ENCODE results near the gene AMTN.

AMTN gene

DNA sequence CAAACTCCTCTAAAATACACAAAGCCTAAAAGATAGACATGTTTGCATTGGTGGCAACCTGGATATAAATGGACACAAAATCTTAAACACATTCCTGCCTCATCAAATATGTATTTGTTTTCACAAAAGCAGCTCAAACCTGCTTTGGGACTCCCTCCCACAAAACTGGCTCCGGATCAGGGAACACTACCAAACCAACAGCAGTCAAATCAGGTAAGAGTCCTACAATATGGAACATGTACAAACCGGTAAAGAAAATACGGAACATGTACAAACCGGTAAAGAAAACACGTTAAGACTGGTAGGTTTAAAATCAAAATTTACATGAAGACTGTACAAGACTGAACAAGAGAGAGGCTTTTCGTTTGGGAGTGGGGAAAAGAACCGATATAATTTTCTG lies 4.3 kb downstream of the AMTN start:
- H2BK120ac ChIP-seq (ENCODE audit: low read depth, low read length), result no peak overlapping the region
- H3K18ac ChIP-seq (ENCODE audit: low read depth in 1 of 2, low read length in 2 of 2), result no peak overlapping the region
- WGBS, result 85% methylated on average over 6 of the region's 7 CpGs
- H4K8ac ChIP-seq (ENCODE audit: low read length), result no peak overlapping the region
- no peak overlapping the region for H2BK15ac ChIP-seq (ENCODE audit: low read depth, poor library complexity, severe bottlenecking)
- no peak overlapping the region for H2AK5ac ChIP-seq (ENCODE audit: low read length, severe bottlenecking)
- H3K4me2 ChIP-seq (ENCODE audit: low read length, poor library complexity, severe bottlenecking), result no peak overlapping the region
- no peaks in the 10 kb centered on the region for H3K36me3 ChIP-seq (ENCODE audit: control insufficient read depth in 1 of 2, insufficient read depth in 2 of 2, low read depth in 1 of 2, low read length in 2 of 2)
- H2BK5ac ChIP-seq (ENCODE audit: low read depth, low read length, poor library complexity, severe bottlenecking), result no peak overlapping the region
- no peak overlapping the region for H3K9ac ChIP-seq (ENCODE audit: low read length)
- H3K23ac ChIP-seq (ENCODE audit: low read length in 2 of 2), result no peak overlapping the region
- H3K27ac ChIP-seq (ENCODE audit: low read length, poor library complexity, severe bottlenecking), result no peak overlapping the region
- H3K4me1 ChIP-seq (ENCODE audit: control insufficient read depth, insufficient read depth, low read depth, low read length), result no peaks in the 10 kb centered on the region
- H2AFZ ChIP-seq (ENCODE audit: low read depth, low read length), result no peak overlapping the region
- H3K14ac ChIP-seq (ENCODE audit: low read length in 2 of 2), result no peak overlapping the region
- H3K4me3 ChIP-seq (ENCODE audit: insufficient read depth in 1 of 2, low read depth in 1 of 2, low read length in 2 of 2), result no peak overlapping the region
- no peak overlapping the region for H3K4ac ChIP-seq (ENCODE audit: low read depth in 1 of 2, low read length in 2 of 2)
- no peak for DNase-seq
- H3K79me1 ChIP-seq (replicated peaks; ENCODE audit: low read length, poor library complexity, severe bottlenecking), result no peaks in the 10 kb centered on the region
- H3K27me3 ChIP-seq (ENCODE audit: control insufficient read depth in 1 of 2, insufficient read depth in 1 of 2, low read length in 2 of 2), result no peaks in the 10 kb centered on the region
- H4K91ac ChIP-seq (ENCODE audit: low read length), result no peak overlapping the region
- no peak overlapping the region for H2BK12ac ChIP-seq (ENCODE audit: low read length in 2 of 2)
- H3K9me3 ChIP-seq (ENCODE audit: control insufficient read depth, low read length), result no peaks in the 10 kb centered on the region

DNA sequence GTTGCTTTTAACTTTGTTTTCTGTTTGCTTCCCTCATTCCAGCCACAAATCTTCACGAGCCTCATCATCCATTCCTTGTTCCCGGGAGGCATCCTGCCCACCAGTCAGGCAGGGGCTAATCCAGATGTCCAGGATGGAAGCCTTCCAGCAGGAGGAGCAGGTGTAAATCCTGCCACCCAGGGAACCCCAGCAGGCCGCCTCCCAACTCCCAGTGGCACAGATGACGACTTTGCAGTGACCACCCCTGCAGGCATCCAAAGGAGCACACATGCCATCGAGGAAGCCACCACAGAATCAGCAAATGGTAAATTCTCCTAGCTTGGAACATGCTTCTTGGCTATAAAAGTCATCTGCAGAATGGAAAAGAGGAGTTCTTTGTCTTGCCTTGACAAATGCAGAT lies 12.6 kb downstream of the AMTN start:
- Histone ChIP-seq H3K36me3 (ENCODE audit: control insufficient read depth in 1 of 2, insufficient read depth in 2 of 2, low read depth in 1 of 2, low read length in 2 of 2) (no peaks in the 10 kb centered on the region), H4K91ac (ENCODE audit: low read length) (no peak overlapping the region), H2BK15ac (ENCODE audit: low read depth, poor library complexity, severe bottlenecking) (no peak overlapping the region), H4K8ac (ENCODE audit: low read length) (no peak overlapping the region), H3K9me3 (ENCODE audit: control insufficient read depth, low read length) (no peaks in the 10 kb centered on the region), H3K4me1 (ENCODE audit: control insufficient read depth, insufficient read depth, low read depth, low read length) (no peaks in the 10 kb centered on the region), H2AFZ (ENCODE audit: low read depth, low read length) (no peak overlapping the region), H3K27ac (ENCODE audit: low read length, poor library complexity, severe bottlenecking) (no peak overlapping the region), H2AK5ac (ENCODE audit: low read length, severe bottlenecking) (no peak overlapping the region), H2BK5ac (ENCODE audit: low read depth, low read length, poor library complexity, severe bottlenecking) (no peak overlapping the region), H3K14ac (ENCODE audit: low read length in 2 of 2) (no peak overlapping the region), H3K23ac (ENCODE audit: low read length in 2 of 2) (no peak overlapping the region), H3K4ac (ENCODE audit: low read depth in 1 of 2, low read length in 2 of 2) (no peak overlapping the region), H3K18ac (ENCODE audit: low read depth in 1 of 2, low read length in 2 of 2) (no peak overlapping the region), H3K9ac (ENCODE audit: low read length) (no peak overlapping the region), H2BK12ac (ENCODE audit: low read length in 2 of 2) (no peak overlapping the region), H2BK120ac (ENCODE audit: low read depth, low read length) (no peak overlapping the region), H3K4me3 (ENCODE audit: insufficient read depth in 1 of 2, low read depth in 1 of 2, low read length in 2 of 2) (no peak overlapping the region), H3K27me3 (ENCODE audit: control insufficient read depth in 1 of 2, insufficient read depth in 1 of 2, low read length in 2 of 2) (no peaks in the 10 kb centered on the region), H3K4me2 (ENCODE audit: low read length, poor library complexity, severe bottlenecking) (no peak overlapping the region), H3K79me1 (replicated peaks; ENCODE audit: low read length, poor library complexity, severe bottlenecking) (no peaks in the 10 kb centered on the region)
- DNase-seq, result no peak
- 54% methylated on average over 4 of the region's 5 CpGs for WGBS

DNA sequence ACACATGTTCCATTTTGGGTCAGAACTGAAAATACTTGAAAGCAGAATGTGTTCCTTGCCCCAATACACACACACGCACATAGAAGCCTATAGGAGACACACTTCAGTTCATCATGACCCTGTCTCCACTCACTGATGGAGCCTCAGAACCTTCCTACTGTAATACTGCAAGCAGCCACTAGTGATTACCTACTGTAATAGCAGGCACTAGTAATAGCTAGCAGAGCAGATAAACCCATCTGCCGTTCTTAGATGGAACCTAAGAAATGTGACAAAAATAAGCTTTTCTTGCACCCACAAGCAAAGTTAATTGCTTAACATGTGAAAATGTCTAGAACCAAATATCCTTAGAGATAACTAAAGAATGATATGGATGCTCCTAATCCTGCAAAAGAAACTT lies 13.6 kb downstream of the AMTN start:
- no peak overlapping the region for H3K4me3 ChIP-seq (ENCODE audit: insufficient read depth in 1 of 2, low read depth in 1 of 2, low read length in 2 of 2)
- no peak overlapping the region for H3K4me2 ChIP-seq (ENCODE audit: low read length, poor library complexity, severe bottlenecking)
- H2BK15ac ChIP-seq (ENCODE audit: low read depth, poor library complexity, severe bottlenecking), result no peak overlapping the region
- H3K18ac ChIP-seq (ENCODE audit: low read depth in 1 of 2, low read length in 2 of 2), result no peak overlapping the region
- 72% methylated on average over 2 of the region's 2 CpGs for WGBS
- no peaks in the 10 kb centered on the region for H3K36me3 ChIP-seq (ENCODE audit: control insufficient read depth in 1 of 2, insufficient read depth in 2 of 2, low read depth in 1 of 2, low read length in 2 of 2)
- H3K27ac ChIP-seq (ENCODE audit: low read length, poor library complexity, severe bottlenecking), result no peak overlapping the region
- no peaks in the 10 kb centered on the region for H3K27me3 ChIP-seq (ENCODE audit: control insufficient read depth in 1 of 2, insufficient read depth in 1 of 2, low read length in 2 of 2)
- no peak for DNase-seq
- H4K91ac ChIP-seq (ENCODE audit: low read length), result no peak overlapping the region
- no peaks in the 10 kb centered on the region for H3K4me1 ChIP-seq (ENCODE audit: control insufficient read depth, insufficient read depth, low read depth, low read length)
- no peak overlapping the region for H3K9ac ChIP-seq (ENCODE audit: low read length)
- no peak overlapping the region for H2AK5ac ChIP-seq (ENCODE audit: low read length, severe bottlenecking)
- H4K8ac ChIP-seq (ENCODE audit: low read length), result no peak overlapping the region
- no peaks in the 10 kb centered on the region for H3K9me3 ChIP-seq (ENCODE audit: control insufficient read depth, low read length)
- H3K79me1 ChIP-seq (replicated peaks; ENCODE audit: low read length, poor library complexity, severe bottlenecking), result no peaks in the 10 kb centered on the region
- H2BK120ac ChIP-seq (ENCODE audit: low read depth, low read length), result no peak overlapping the region
- no peak overlapping the region for H2BK5ac ChIP-seq (ENCODE audit: low read depth, low read length, poor library complexity, severe bottlenecking)
- no peak overlapping the region for H2BK12ac ChIP-seq (ENCODE audit: low read length in 2 of 2)
- no peak overlapping the region for H3K14ac ChIP-seq (ENCODE audit: low read length in 2 of 2)
- H3K23ac ChIP-seq (ENCODE audit: low read length in 2 of 2), result no peak overlapping the region
- no peak overlapping the region for H3K4ac ChIP-seq (ENCODE audit: low read depth in 1 of 2, low read length in 2 of 2)
- no peak overlapping the region for H2AFZ ChIP-seq (ENCODE audit: low read depth, low read length)

DNA sequence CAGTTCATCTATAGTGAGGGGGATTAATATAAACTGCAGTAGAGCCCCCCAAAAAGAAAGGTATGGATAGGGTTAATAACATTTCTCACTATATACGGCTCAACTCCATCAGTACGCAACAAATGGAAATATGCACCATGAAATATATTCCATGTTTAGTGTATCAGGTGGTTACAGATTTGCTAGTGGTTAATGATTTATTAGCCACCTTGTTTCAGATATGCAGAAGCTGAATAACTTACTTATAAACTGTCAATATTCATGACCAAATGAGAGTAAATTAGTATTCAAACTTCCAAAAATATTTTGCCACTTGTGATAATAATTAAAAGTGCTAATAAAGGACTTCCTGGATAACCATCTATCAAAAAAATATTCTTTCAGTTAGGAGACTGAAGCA lies 14.8 kb downstream of the AMTN start:
- Histone ChIP-seq H3K79me1 (replicated peaks; ENCODE audit: low read length, poor library complexity, severe bottlenecking) (no peaks in the 10 kb centered on the region), H2BK12ac (ENCODE audit: low read length in 2 of 2) (no peak overlapping the region), H3K4me1 (ENCODE audit: control insufficient read depth, insufficient read depth, low read depth, low read length) (no peaks in the 10 kb centered on the region), H3K27me3 (ENCODE audit: control insufficient read depth in 1 of 2, insufficient read depth in 1 of 2, low read length in 2 of 2) (no peaks in the 10 kb centered on the region), H3K36me3 (ENCODE audit: control insufficient read depth in 1 of 2, insufficient read depth in 2 of 2, low read depth in 1 of 2, low read length in 2 of 2) (no peaks in the 10 kb centered on the region), H4K8ac (ENCODE audit: low read length) (no peak overlapping the region), H3K27ac (ENCODE audit: low read length, poor library complexity, severe bottlenecking) (no peak overlapping the region), H3K14ac (ENCODE audit: low read length in 2 of 2) (no peak overlapping the region), H4K91ac (ENCODE audit: low read length) (no peak overlapping the region), H2AK5ac (ENCODE audit: low read length, severe bottlenecking) (no peak overlapping the region), H3K18ac (ENCODE audit: low read depth in 1 of 2, low read length in 2 of 2) (no peak overlapping the region), H3K9me3 (ENCODE audit: control insufficient read depth, low read length) (no peaks in the 10 kb centered on the region), H2BK15ac (ENCODE audit: low read depth, poor library complexity, severe bottlenecking) (no peak overlapping the region), H3K4ac (ENCODE audit: low read depth in 1 of 2, low read length in 2 of 2) (no peak overlapping the region), H3K9ac (ENCODE audit: low read length) (no peak overlapping the region), H2AFZ (ENCODE audit: low read depth, low read length) (no peak overlapping the region), H2BK120ac (ENCODE audit: low read depth, low read length) (no peak overlapping the region), H2BK5ac (ENCODE audit: low read depth, low read length, poor library complexity, severe bottlenecking) (no peak overlapping the region), H3K4me3 (ENCODE audit: insufficient read depth in 1 of 2, low read depth in 1 of 2, low read length in 2 of 2) (no peak overlapping the region), H3K4me2 (ENCODE audit: low read length, poor library complexity, severe bottlenecking) (no peak overlapping the region), H3K23ac (ENCODE audit: low read length in 2 of 2) (no peak overlapping the region)
- no CpG with 5 or more reads among the region's 2 CpGs for WGBS
- DNase-seq, result no peak
